Measurements from ENCODE around the gene KLRB1. TPM values are rescaled to one million over a fixed set of nuclear protein-coding genes. Genes with fewer than 3 reads are reported as not detected.

The KLRB1 gene
- polyA plus RNA-seq, 2 donors: 0.73 to 0.81 TPM

DNA sequence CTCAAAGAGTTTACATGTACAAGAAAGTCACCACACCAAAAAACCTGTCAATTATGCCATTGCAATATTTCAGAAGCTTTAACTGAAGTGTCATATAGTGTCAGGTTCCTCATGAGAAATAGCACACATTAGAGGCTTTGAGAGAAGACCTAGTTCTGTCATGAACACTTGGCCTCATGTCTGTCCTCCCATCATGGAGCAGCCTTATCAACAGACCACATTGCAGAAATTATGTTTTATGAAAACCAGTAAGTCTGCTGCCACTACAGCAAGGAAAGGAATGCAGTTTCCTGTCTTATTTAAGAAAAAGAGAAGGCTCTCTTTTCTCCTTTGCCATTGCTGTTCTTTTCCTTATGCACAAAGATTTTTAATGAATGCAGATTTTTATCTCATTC is 35.5 kb upstream of the KLRB1 start:
- peaks cover 0 to 5% of the 10 kb centered on the region in 2 donors for H3K4me1 ChIP-seq (ENCODE audit: control insufficient read depth in 2 of 2, insufficient read depth in 2 of 2, low read length in 1 of 2)
- no peak overlapping the region for H3K4me3 ChIP-seq (ENCODE audit: low read depth in 1 of 2, low read length in 2 of 2)
- no peaks in the 10 kb centered on the region for H3K9me3 ChIP-seq (ENCODE audit: control insufficient read depth in 2 of 2, insufficient read depth in 1 of 2, low read depth in 1 of 2, low read length in 1 of 2)
- no peaks in the 10 kb centered on the region for H3K27me3 ChIP-seq (ENCODE audit: control insufficient read depth in 1 of 2, insufficient read depth in 2 of 2, low read length in 2 of 2)
- H3K27ac ChIP-seq (ENCODE audit: low read depth in 2 of 2, low read length in 1 of 2): no peak overlapping the region
- H3K36me3 ChIP-seq (ENCODE audit: control insufficient read depth in 2 of 2, insufficient read depth in 2 of 2, low read length in 1 of 2): no peaks in the 10 kb centered on the region

DNA sequence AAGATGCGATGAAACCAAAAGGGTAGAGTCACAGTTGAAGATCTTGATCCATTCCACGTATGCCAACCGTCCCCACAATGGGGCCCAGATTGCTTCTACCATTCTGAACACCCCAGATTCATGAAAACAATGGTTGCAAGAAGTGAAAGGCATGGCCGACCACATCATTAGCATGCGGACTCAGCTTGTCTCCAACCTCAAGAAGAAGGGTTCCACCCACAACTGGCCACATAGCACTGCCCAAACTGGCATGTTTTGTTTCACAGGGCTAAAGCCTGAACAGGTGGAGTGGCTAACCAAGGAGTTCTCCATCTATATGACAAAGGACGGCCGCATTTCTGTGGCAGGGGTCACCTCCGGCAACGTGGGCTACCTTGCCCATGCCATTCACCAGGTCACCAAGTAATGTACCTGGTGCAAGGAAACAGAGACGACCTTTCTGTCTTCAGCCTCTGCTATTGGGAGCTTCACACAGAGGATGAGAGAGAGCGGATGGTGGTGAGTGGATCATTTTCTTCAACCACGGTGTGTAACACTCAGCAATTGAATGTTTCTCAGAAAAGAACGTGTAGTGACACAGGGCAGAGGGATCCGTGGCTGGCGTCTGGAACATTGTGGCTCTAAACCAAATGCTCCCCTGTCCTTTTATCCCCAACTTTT is 35.0 kb upstream of the KLRB1 start:
- no peaks in the 10 kb centered on the region for H3K27me3 ChIP-seq (ENCODE audit: control insufficient read depth in 1 of 2, insufficient read depth in 2 of 2, low read length in 2 of 2)
- H3K36me3 ChIP-seq (ENCODE audit: control insufficient read depth in 2 of 2, insufficient read depth in 2 of 2, low read length in 1 of 2): no peaks in the 10 kb centered on the region
- H3K4me1 ChIP-seq (ENCODE audit: control insufficient read depth in 2 of 2, insufficient read depth in 2 of 2, low read length in 1 of 2): peaks cover 0 to 5% of the 10 kb centered on the region in 2 donors
- H3K27ac ChIP-seq (ENCODE audit: low read depth in 2 of 2, low read length in 1 of 2): no peak overlapping the region
- WGBS, 2 donors: 86 to 87% methylated on average over 15 of the region's 15 CpGs
- no peaks in the 10 kb centered on the region for H3K9me3 ChIP-seq (ENCODE audit: control insufficient read depth in 2 of 2, insufficient read depth in 1 of 2, low read depth in 1 of 2, low read length in 1 of 2)
- H3K4me3 ChIP-seq (ENCODE audit: low read depth in 1 of 2, low read length in 2 of 2): no peak overlapping the region

DNA sequence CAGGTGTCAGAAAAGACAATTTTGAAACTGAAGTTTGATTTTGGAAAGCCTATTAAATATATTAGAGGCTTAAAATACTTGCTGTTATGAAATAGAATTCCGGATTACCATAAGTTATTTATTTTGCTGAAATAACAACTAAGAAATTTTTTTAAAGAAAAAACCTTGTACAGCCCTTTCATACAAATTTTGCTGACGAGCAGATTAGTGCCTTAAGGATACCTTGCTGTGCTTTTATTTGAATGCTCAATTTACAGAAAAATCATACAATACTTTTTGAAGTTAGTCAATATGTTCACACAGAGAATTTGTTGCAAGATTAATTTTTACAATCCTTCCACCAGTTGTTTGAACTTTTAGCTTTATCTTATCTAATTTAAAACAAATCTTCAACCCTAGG is 32.3 kb upstream of the KLRB1 start:
- H3K4me3 ChIP-seq (ENCODE audit: low read depth in 1 of 2, low read length in 2 of 2): no peak overlapping the region
- no peaks in the 10 kb centered on the region for H3K9me3 ChIP-seq (ENCODE audit: control insufficient read depth in 2 of 2, insufficient read depth in 1 of 2, low read depth in 1 of 2, low read length in 1 of 2)
- no peak overlapping the region for H3K27ac ChIP-seq (ENCODE audit: low read depth in 2 of 2, low read length in 1 of 2)
- 92 to 95% methylated on average over 2 of the region's 2 CpGs for WGBS, 2 donors
- no peaks in the 10 kb centered on the region for H3K27me3 ChIP-seq (ENCODE audit: control insufficient read depth in 1 of 2, insufficient read depth in 2 of 2, low read length in 2 of 2)
- peaks cover 0 to 3% of the 10 kb centered on the region in 2 donors for H3K4me1 ChIP-seq (ENCODE audit: control insufficient read depth in 2 of 2, insufficient read depth in 2 of 2, low read length in 1 of 2)
- no peaks in the 10 kb centered on the region for H3K36me3 ChIP-seq (ENCODE audit: control insufficient read depth in 2 of 2, insufficient read depth in 2 of 2, low read length in 1 of 2)

DNA sequence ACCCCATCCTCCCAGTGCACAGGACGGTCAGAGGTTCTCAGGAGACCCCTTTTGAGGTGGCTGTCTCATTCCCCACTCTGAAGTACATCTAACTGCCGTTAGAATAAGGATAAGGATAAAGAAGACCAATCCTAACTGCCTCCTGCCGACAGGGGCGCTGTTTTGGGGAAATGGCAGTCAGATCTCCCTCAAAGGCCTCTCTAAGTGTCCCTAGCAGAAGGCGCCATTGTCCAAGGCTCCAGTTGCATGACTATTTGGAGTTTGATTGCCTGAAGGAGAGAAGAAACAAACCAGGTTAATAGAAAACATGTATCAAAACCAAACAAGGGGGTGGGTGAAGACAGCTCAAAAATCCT is 29.1 kb upstream of the KLRB1 start:
- Histone ChIP-seq H3K27ac (ENCODE audit: low read depth in 2 of 2, low read length in 1 of 2) (no peak overlapping the region), H3K4me1 (ENCODE audit: control insufficient read depth in 2 of 2, insufficient read depth in 2 of 2, low read length in 1 of 2) (peaks cover 0 to 3% of the 10 kb centered on the region in 2 donors), H3K4me3 (ENCODE audit: low read depth in 1 of 2, low read length in 2 of 2) (no peak overlapping the region), H3K27me3 (ENCODE audit: control insufficient read depth in 1 of 2, insufficient read depth in 2 of 2, low read length in 2 of 2) (no peaks in the 10 kb centered on the region), H3K36me3 (ENCODE audit: control insufficient read depth in 2 of 2, insufficient read depth in 2 of 2, low read length in 1 of 2) (no peaks in the 10 kb centered on the region), H3K9me3 (ENCODE audit: control insufficient read depth in 2 of 2, insufficient read depth in 1 of 2, low read depth in 1 of 2, low read length in 1 of 2) (no peaks in the 10 kb centered on the region)
- 90 to 95% methylated on average over 5 of the region's 5 CpGs for WGBS, 2 donors

DNA sequence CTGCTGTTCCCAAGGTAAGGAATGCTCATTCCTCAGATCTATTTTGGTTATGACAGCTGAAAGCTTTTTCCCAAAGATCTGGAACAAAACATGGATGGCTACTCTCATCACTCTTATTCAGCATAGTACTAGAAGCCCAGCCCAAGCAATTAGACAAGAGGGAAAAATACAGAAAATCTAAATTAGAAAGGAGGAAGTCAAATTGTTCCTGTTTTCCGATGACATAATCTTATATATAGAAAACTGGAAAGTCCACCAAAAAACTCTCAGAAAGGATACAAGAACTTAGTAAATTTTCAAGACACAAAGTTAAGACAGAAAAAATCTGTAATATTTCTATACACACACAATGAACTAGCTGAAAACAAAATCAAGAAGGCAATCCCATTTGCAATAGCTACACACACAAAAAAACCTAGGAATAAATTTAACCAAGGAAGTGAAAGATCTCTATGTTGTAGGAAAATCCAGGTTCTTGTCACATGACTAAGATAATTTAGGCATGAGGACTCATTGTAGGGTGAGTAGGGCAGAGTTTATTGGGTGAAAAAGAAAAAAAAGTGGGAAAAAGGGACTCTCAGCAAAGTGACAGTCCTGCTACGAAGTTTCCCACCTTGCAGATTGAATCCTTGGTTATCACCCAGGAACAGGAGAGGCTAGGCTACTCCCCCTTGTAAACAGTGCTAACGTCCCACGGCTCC is 28.6 kb upstream of the KLRB1 start:
- no peaks in the 10 kb centered on the region for H3K9me3 ChIP-seq (ENCODE audit: control insufficient read depth in 2 of 2, insufficient read depth in 1 of 2, low read depth in 1 of 2, low read length in 1 of 2)
- H3K4me1 ChIP-seq (ENCODE audit: control insufficient read depth in 2 of 2, insufficient read depth in 2 of 2, low read length in 1 of 2): peaks cover 0 to 3% of the 10 kb centered on the region in 2 donors
- 88 to 93% methylated on average over 4 of the region's 4 CpGs for WGBS, 2 donors
- no peak overlapping the region for H3K4me3 ChIP-seq (ENCODE audit: low read depth in 1 of 2, low read length in 2 of 2)
- H3K36me3 ChIP-seq (ENCODE audit: control insufficient read depth in 2 of 2, insufficient read depth in 2 of 2, low read length in 1 of 2): no peaks in the 10 kb centered on the region
- H3K27me3 ChIP-seq (ENCODE audit: control insufficient read depth in 1 of 2, insufficient read depth in 2 of 2, low read length in 2 of 2): no peaks in the 10 kb centered on the region
- no peak overlapping the region for H3K27ac ChIP-seq (ENCODE audit: low read depth in 2 of 2, low read length in 1 of 2)

DNA sequence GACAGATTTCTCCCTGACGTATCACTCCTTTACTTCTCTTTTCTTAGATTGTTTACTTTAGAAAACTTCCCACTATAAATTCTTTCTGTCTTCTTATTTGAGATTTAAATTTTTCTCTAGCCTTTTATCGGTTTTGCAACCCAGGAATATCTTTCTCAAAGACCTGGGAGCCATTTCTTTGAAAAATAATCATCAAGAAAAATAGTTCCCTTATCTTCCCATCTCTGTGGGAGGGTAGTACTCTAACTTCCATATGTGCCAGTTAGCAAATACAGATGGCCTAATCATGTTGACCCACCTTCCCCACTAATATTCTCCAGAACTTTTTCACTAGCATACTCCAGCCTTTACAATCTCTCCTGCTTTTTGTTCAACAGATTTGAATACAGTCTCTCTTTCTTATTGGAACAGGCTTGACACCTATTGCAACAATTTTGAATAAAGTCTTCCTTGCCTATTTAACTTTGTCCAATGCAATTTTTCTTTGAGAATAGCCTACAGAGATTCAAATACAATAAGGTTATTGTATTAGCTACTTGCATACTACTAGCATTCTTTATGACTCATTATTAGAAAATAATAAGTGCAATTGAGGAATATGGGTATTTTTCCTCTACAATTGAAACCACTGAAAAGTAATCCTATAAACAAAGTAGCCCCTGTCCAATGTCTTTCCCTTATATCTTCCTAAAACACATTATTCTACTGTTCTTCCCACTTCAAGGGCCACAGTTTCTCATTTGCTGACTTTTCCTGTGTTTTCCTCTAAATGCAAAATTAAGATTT is 27.4 kb upstream of the KLRB1 start:
- WGBS, 2 donors: 75 to 79% methylated on average over 2 of the region's 2 CpGs

DNA sequence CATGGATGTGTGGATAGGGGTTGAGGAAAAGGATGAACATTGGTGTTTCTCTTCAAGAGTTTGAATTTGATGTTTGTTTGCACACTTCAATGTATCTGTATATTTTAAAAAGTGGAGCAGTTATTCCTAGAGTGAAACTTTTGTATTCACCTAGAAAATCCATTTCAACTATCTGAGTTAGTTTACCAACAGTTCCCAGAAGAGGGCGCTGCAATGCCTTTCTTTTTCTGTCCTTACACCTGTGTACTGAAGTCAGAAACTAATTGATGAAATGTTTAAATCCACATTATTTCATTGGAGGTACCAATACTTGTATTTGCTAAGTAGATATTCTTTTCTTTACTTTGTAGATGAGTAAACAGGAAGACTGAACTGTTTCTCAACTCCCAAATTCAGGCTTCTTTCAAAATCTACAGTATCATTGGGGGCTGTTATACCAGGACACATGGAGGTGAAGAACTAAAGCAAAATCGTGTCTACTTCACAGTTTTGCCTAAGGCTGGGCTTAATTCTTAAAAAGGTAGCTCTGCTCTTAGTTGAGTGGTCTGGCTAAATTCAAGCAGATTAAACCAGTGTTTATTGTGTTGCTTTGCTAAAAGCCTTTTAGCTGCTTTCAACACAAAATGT is 26.6 kb upstream of the KLRB1 start:
- Histone ChIP-seq H3K27me3 (ENCODE audit: control insufficient read depth in 1 of 2, insufficient read depth in 2 of 2, low read length in 2 of 2) (no peaks in the 10 kb centered on the region), H3K36me3 (ENCODE audit: control insufficient read depth in 2 of 2, insufficient read depth in 2 of 2, low read length in 1 of 2) (no peaks in the 10 kb centered on the region)
- 22 to 29% methylated on average over 2 of the region's 2 CpGs for WGBS, 2 donors

More for the DNA sequence above, 27.4 kb upstream of the KLRB1 start:
- H3K36me3 ChIP-seq (ENCODE audit: control insufficient read depth in 2 of 2, insufficient read depth in 2 of 2, low read length in 1 of 2): no peaks in the 10 kb centered on the region
- H3K27ac ChIP-seq (ENCODE audit: low read depth in 2 of 2, low read length in 1 of 2): no peak overlapping the region
- peaks cover 0 to 3% of the 10 kb centered on the region in 2 donors for H3K4me1 ChIP-seq (ENCODE audit: control insufficient read depth in 2 of 2, insufficient read depth in 2 of 2, low read length in 1 of 2)
- no peaks in the 10 kb centered on the region for H3K27me3 ChIP-seq (ENCODE audit: control insufficient read depth in 1 of 2, insufficient read depth in 2 of 2, low read length in 2 of 2)
- H3K9me3 ChIP-seq (ENCODE audit: control insufficient read depth in 2 of 2, insufficient read depth in 1 of 2, low read depth in 1 of 2, low read length in 1 of 2): no peaks in the 10 kb centered on the region
- no peak overlapping the region for H3K4me3 ChIP-seq (ENCODE audit: low read depth in 1 of 2, low read length in 2 of 2)

DNA sequence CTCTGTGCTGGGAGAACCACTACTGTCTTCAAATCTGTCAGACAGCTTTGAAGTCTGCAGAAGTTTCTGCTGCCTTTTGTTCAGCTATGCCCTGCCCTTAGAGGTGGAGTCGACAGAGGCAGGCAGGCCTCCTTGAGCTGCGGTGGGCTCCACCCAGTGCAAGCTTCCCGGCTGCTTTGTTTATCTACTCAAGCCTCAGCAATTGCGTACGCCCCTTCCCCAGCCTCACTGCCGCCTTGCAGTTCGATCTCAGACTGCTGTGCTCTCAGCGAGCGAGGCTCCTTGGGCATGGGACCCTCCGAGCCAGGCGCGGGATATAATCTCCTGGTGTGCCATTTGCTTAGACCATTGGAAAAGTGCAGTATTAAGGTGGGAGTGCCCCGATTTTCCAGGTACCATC is 25.1 kb upstream of the KLRB1 start:
- WGBS, 2 donors: 91 to 93% methylated on average over 13 of the region's 13 CpGs
- Histone ChIP-seq H3K27me3 (ENCODE audit: control insufficient read depth in 1 of 2, insufficient read depth in 2 of 2, low read length in 2 of 2) (no peaks in the 10 kb centered on the region), H3K27ac (ENCODE audit: low read depth in 2 of 2, low read length in 1 of 2) (no peak overlapping the region), H3K9me3 (ENCODE audit: control insufficient read depth in 2 of 2, insufficient read depth in 1 of 2, low read depth in 1 of 2, low read length in 1 of 2) (no peaks in the 10 kb centered on the region), H3K4me3 (ENCODE audit: low read depth in 1 of 2, low read length in 2 of 2) (no peak overlapping the region), H3K36me3 (ENCODE audit: control insufficient read depth in 2 of 2, insufficient read depth in 2 of 2, low read length in 1 of 2) (no peaks in the 10 kb centered on the region), H3K4me1 (ENCODE audit: control insufficient read depth in 2 of 2, insufficient read depth in 2 of 2, low read length in 1 of 2) (no peaks in the 10 kb centered on the region)

More for the DNA sequence above, 26.6 kb upstream of the KLRB1 start:
- Histone ChIP-seq H3K9me3 (ENCODE audit: control insufficient read depth in 2 of 2, insufficient read depth in 1 of 2, low read depth in 1 of 2, low read length in 1 of 2) (no peaks in the 10 kb centered on the region), H3K4me1 (ENCODE audit: control insufficient read depth in 2 of 2, insufficient read depth in 2 of 2, low read length in 1 of 2) (peaks cover 0 to 3% of the 10 kb centered on the region in 2 donors), H3K27ac (ENCODE audit: low read depth in 2 of 2, low read length in 1 of 2) (no peak overlapping the region), H3K4me3 (ENCODE audit: low read depth in 1 of 2, low read length in 2 of 2) (no peak overlapping the region)

DNA sequence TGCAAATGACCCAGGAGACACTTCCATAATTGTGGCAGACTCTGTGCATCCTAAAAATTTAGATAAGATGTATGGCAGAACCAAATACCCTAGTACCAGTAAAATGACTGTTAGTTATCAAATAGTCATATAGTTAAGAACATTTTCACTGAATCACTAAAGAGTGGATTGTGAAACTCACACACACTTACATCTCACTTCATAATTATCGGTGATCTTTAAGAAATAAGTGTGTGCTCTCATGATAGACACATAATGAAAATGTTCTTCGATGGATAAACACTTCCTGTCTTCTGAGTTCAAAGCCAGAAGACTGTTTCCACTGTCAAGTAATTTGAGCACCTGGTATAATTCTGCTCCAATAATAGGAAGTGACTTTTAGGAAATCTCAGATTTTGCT is 19.1 kb upstream of the KLRB1 start:
- Histone ChIP-seq H3K36me3 (ENCODE audit: control insufficient read depth in 2 of 2, insufficient read depth in 2 of 2, low read length in 1 of 2) (no peaks in the 10 kb centered on the region), H3K27me3 (ENCODE audit: control insufficient read depth in 1 of 2, insufficient read depth in 2 of 2, low read length in 2 of 2) (no peaks in the 10 kb centered on the region), H3K9me3 (ENCODE audit: control insufficient read depth in 2 of 2, insufficient read depth in 1 of 2, low read depth in 1 of 2, low read length in 1 of 2) (no peaks in the 10 kb centered on the region), H3K27ac (ENCODE audit: low read depth in 2 of 2, low read length in 1 of 2) (no peak overlapping the region), H3K4me1 (ENCODE audit: control insufficient read depth in 2 of 2, insufficient read depth in 2 of 2, low read length in 1 of 2) (no peaks in the 10 kb centered on the region), H3K4me3 (ENCODE audit: low read depth in 1 of 2, low read length in 2 of 2) (no peak overlapping the region)
- 75 to 78% methylated on average over 2 of the region's 2 CpGs for WGBS, 2 donors
